HG03280 (cell line): ENCODE results near the gene THADA.

ENCODE experiments used
- ATAC-seq: cut with Tn5 transposase; IDR thresholded peaks from one replicate; pipeline ENCODE4 v1.9.1; 2021; ENCODE audit warnings: mild to moderate bottlenecking, moderate library complexity; ENCODE audit not compliant: unreplicated experiment

The THADA gene

DNA sequence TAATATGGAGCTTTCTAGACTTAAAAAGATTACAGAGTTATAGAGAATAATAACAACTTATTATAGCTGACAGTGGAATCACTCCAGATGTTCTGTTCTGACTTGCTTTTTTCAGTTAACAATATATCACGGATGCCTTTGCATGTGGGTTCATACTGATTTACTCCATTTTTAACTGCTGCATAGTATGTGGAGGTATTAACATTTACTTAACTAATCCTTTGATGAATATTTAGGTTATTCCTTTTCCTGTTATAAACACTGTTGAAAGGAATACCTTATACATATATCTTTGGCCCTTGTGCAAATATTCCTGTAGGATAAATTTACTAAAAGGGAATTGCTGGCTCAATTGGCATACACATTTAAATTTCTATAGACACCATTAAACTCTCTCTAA is 336.3 kb downstream of the THADA start:
- no peak for ATAC-seq

DNA sequence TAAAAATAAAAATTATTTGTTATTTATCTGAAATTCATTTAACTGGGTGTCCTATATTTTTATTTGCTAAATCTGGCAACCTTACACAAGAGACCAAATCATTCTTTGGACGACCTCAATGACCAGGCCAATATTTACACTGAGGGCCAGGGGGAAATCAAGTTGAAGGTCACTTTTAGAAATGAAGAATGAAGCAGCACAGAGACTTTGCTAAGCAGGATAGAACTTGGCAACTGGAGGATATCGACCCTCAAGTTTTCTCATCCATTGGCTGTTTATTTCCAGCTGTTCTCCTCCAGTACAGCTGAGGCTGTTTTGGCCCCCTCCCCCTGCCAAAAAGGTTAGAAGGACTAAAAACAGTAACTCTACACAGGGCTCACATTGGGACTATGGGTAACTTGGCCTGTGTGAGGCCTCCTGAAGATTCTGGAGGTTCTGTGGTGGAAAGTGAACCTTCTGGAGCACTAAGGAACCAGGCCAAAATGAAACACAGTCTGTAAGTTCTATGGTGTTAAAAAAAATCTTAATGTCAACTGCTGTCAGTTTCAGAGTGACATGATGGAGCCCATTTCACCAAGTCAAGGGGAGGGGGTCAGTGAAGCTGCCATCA is 337.2 kb downstream of the THADA start:
- no peak for ATAC-seq

DNA sequence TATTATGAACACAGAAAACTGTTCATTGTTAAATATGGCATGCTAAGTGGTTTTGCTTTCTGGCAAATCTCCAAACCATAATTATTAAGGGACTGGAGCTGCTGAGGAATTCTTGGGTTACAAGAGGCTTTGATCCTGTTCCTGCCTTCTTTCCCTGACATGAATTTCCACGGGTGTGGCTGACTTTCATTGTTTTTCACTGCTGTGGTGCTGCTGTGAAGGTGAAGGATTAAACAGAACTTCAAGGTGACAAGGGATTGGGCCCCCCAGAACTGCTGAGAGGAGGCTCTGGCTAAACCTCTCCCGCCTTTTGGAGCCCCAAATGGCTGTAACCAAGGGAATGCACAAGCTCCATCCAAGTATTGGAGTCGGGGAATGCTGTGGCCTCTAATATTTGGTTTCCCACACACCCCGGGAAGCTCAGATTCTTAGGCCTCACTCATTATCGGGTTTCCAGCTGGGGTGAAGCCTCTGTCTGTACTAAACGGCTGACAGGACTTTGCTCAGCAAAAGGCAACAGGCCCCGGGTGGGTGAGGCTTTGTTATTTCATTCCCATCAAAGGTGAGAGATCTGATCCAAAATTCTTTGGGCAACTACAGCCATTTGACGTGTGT is 340.4 kb downstream of the THADA start:
- no peak for ATAC-seq

DNA sequence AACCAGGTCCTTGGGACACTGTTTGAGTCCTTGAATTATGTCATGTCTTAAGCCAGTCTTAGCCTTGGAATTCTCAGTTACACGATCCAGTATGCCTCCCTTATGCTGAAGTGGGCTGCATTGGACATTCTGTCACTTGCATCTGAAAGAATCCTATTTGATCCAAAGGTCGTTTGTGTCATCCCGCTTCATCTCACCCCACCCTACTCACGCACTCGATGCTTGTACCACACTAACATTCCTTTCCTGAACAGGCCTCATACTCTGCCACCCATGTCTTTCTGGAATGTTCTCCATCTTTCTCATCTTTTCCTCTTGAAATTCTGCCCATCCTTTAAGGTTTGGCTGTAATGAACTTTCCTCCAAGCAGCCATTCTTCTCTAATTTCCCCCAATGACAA is 341.5 kb downstream of the THADA start:
- ATAC-seq = no peak

DNA sequence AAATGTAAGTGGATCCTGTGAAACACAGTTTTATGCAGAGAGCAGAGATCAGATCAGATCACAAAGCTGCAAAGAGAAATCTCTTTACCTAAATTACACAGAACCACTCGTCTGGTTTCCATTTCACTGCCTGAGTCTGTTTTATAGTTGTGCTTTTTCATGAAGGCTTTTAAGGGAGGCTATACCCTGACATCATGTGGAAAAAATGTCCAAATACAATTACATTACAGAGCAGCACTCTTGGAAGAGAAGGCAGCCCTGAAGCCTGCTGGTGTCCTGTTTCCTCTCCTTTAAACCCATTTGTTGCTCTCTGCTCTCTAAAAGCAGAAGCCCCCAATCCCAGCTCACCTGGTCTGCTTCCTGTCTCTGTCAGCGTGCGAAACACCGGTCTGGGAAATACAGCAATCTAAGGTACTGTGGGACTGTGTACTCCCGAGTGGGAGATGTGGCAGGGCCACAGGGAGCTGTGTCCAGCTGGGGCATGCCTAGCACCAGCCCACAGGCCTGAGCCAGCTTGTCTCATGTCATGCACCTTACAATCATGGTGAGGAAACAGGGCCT is 344.6 kb downstream of the THADA start:
- ATAC-seq = no peak

DNA sequence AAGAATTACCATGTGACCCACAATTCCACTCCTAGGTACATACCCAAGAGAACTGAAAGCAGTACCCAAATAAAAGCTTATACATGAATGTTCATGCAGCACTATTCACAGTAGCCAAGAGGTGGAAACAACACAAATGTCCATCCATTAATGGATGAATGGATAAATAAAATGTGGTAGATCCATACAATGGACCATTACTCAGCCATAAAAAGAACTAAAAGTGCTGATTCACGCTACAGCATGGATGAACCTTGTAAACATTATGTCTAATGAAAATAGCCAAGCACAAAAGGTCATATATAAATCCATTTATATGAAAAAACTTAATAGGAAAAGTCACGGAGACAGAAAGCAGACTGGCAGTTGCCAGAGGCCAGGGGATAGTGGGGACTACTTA is 345.8 kb downstream of the THADA start:
- ATAC-seq = no peak

DNA sequence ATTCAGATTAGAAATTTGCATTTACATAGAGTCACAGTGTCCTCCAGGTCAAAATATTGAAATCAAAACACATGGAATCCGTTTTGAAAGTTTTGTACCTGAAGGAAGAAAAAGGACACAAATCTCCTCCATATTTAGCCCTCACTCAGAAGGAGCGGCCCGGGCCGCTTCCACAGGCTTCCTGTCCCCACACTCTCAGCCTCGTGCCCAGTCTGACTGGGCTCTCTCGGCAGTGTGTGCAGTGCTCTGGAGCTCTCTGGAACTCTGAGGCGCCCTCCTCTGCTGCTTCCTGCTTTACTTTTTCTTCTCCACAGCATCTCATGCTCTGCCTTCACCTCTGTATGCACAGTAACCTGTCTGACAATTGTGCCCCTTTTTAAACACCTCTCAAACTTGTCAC is 347.2 kb downstream of the THADA start:
- ATAC-seq = no peak

DNA sequence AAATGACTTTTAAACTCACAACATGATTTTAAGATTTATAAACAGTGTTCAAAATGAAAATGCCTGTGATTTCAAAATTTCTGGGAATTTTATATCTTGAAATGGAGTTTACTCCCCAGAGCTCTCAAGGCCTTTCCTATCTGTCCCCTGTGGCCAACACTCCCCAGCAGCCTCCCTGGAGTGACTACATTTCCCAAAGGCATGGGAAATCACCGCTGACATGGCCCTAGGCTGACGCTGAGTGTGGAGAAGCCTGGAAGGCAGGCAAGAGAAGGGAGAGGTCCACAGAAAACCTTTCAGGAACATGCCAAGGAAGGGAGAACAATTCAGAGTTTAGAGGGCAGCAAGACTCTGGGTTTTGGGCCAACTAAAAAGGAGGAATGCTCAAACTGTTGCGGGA is 349.2 kb downstream of the THADA start:
- no peak for ATAC-seq

DNA sequence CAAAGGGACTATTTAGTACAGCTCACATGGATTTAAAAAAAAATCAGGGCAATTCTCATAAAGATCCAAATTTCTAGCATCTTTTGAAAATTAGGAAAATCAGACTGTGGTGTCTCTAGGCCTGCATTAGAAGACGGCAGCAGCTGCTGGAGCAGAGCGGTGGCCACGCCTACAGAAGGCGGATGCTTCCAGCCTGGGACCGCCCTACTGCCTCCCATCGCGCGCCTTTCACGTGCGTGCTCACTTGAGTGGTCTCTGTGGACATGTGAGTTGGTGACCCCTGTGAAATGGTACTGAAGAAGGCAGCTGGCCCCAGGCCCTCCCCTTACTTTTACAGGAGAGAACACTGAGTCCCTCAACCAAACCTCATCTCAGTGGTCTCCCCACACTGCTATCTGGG is 354.3 kb downstream of the THADA start:
- ATAC-seq = no peak

DNA sequence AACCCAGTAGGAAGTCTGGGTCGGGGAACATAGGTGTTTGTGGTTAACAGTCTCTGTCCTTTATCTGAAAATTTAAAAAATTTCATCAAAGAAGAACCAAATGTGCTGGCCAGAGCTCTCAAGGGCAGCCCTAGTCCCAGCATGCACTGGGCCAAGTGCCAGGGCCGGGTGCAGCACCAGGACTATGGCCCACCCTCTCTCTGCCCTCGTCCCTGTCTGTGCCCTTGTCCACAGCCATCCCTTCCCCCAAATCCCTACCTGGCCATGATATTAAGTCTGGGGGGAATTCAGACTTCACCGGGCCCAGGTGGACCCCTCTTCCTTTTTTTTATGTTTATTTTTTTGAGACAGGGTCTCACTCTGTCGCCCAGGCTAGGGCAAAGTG is 355.1 kb downstream of the THADA start:
- ATAC-seq = no peak

DNA sequence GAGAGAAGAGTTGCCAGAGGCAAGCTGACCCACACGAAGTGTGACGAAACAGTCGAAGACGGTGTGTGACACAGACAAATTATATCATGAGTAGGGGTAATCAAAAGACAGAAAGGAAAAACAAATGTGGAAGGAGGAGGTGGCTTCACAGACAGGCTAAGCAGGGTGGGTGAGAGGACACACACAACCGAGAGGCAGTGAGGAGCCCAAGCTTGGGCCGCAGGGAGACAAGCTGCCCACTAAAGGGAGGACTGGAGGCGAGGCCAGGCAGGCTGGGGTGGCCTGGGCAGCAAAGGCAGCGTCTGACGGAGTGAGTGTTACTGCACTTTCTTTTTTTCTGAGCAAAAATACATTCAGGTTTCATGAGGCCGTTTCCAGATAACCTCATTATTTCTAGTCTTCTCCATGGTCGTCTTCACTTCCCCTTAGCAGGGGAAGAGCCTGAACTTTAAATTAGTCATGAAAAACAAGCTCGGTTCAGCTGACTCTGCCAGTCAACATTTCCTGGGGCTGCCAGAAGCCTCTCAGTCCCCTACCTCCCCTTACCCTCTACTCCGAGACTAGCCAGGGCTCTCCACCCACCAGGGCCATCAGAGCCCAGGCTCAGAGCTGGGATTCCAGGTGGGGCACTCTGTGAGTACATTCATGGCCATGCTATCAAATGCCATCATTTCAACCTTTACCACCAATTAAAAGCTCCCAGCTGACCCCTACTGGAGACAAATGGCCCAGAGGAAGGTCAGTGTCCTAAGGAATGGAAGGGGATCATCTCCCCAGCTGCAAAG is 355.7 kb downstream of the THADA start:
- no peak for ATAC-seq

DNA sequence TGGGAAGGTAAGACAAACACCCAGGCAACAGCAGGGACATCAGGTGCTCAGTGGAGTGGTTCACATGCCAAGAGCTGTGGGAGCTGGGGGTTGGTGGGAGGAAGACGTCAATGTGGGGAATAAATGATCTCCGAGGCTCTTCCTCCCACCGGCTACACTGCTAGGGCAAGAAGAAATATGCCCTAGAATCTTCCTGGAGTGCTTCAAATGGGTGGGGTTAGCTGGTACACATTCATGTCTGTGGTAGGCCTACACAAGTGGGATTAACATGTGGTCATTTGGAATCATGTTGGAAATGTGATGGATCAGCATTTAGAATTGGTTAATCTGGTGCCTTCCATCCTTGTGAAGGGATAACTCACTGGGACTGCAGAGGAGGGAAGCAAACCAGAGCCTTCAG is 357.0 kb downstream of the THADA start:
- ATAC-seq = no peak

DNA sequence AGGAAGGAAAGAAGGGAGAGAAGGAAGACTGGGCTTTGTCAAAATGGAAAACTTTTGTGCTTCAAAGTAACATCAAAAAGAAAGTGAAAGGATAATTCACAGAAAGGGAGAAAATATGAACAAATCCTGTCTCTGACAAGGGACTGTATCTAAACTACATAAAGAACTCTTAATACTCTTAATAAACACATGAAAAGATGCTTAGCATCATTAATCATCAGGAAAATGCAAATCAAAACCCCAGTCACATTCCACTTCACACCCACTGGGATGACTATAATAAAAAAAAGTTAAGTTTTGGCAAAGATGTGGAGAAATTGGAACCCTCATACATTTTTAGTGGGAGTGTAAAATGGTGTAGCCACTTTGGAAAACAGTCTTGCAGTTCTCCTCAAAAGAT is 357.7 kb downstream of the THADA start:
- no peak for ATAC-seq

DNA sequence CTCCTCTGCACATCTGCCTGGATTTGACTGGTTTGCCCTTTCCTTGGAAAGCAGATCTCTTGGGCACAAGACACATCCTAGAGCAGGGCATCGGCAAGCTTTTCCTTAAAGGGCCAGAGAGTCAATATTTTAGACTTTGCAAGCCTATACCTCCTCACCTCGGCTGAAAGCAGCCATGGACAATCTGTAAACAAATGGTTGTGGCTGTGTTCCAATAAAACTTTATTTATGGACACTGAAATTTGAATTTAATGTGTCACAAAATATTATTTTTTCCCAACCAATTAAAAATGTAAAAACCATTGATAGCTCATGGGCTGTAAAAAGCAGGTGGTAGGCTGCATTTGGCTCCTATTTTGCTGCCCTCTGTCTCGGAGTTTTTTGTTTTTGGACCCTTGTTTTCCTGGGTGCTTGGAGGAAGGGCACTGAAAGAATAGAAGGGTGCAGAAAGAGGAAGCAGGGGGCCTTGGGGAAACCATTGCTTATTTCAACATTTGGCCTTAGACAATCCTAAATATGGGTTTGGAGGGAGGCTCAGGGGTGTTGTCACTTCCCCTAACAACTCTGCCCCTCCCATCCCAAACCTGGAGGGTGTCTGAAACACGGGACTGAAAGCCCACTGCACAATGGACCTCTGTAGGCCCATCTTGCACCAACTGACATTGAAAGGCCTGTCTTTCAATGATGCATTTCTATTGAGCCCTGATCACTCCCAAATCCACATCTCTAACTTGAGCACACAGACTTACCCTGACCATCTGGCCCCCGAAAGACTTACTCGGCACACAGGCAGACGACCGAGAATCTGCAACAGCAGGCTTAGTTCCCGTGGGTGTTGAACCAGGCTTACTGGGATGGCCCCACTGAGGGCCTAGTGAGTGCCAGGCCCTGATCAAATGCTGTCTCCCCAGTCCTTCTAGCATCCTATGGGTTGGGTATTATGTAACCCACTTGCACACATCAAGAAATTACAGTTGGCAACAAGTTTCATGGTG is 362.3 kb downstream of the THADA start:
- ATAC-seq = no peak

DNA sequence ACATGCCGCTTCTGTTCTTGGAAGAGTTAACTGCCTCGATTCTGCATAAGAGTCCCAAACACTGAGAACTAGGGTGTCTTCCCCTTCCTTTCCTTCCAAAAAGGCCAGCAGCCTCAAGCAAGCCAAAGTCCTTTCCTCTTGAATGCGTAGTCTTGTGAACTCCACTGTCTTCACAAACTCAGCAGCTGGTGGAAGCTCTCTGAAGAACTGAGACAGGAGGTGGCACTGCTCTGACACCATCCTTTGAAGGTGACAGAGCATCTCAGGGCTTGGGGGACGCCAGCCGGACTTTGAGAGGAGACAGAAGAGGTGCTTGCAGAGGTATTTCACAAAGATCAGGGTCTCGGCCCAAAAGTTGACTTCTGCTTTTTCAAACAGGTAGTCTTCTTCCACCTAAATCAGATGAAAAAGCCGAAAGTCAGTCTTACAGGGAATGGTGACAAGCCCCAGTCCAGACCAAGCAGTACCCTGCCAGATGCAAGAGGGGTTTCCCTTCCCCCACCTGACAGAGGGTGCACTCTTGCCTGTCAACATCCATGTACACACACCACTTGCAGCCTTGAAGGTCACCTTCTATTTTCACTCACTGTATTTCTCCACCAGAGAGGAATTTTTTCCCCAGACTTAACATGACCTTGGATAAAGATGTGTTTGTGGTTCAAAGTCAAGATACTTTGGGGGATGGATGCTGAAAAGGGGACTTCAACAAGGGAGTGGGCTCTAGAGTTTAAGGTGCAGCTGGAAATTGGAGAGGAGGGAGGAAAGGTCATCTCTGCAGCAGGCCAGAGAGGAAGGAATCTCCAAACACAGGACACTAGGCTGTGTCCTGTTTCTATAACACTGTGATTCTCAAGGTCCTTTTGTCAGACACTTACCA is 364.6 kb downstream of the THADA start:
- no peak for ATAC-seq

DNA sequence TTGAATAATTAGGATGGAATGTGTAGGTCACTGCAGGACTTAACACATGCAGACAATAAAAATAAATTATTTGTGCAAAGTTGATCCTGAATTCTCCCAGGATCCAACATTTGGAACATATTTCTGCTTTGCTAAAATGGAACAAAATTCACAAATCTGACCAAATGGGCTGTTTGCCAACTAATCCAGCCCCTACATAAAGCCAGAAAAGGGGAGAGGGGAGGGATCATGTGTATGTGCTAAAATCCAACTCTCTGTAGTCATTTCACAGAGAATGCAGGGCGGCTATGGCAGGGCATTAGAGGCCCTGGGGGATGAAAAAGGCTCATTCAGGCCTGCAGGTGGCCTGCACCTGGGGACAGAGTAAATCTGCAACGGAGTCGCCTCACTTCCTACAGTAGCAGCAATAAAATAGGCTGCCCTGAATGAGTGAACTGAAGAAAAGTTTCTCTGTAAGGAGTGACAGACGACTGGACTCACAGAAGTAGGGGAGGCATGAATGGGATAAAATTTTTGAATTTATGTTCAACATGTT is 365.4 kb downstream of the THADA start:
- ATAC-seq = no peak

DNA sequence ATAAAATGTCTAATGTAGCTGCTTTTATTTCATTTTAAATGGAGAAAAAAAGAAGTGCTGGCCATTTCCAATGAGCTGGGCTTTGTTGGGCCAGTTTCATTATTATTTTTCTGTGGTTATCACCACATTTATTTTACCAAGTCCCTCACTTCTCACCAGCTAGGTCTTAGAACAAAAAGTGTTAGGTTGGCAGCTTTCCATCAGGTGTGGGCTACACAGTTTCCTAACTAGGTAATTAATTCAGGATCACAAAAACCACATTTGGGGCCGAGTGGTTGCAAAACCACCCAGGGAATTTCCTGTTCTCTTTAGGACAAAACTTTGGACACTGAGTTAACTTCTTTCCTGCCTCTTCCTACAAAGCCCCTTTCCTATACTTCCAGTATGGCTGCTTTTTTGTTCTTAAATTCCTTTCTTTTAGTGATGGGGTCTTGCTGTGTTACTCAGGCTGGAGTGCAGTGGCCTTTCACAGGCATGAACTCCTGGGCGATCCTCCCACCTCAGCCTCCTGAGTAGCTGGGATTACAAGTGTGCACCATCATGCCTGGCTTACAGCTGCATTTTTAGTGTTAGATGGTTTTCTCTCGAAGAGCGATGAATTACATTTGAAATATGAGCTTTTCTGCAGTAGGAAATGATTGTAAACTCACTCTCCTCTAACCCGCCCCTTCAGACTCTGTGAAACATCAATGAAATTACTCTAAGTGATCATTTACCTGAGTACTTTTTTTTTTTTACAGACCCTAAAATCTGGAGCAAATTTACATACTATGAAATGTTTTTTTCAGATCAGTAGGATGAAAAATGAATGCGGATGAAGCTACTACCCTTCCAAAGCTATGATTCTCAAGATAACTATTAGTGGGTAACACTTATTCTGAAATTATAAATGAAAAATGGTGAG is 366.8 kb downstream of the THADA start:
- no peak for ATAC-seq

DNA sequence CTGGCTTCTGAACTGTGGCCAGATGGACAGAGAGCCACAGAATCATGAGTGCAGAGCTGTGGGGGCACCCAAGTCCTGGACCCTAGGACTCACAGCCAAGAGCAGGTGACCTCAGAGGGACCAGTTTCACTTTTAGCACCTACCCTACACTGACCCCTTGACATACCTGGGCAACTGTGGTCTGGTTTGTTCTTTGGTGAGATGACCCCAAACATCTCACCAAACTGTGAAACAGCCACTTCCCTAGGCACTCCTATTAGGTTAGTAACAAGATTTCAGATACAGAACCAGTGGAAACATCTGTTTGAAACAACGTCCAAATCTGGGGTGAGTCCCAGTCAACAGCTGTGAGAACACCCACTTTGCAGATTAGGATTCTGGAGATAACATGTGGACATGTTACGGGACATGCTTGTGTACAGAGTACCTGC is 367.5 kb downstream of the THADA start:
- ATAC-seq = no peak
